HCT116 (cell line): Measurements from ENCODE around the gene RGPD3.

Source experiments
- CTCF ChIP-seq, 3 experiments: fragments of 200-600 bp in 1 of 3; sonication (generic) in 1 of 3; IDR thresholded peaks in 2 of 3; conservative IDR thresholded peaks in 1 of 3; 2 replicates each; pipeline ENCODE4 v1.5.1; 2012 to 2017; ENCODE audit warnings: low read depth in 2 of 3, low read length in 2 of 3, antibody characterized with exemption in 1 of 3, borderline replicate concordance in 1 of 3, control low read depth in 1 of 3, mild to moderate bottlenecking in 1 of 3, mixed read lengths in 1 of 3, mixed run types in 1 of 3, moderate library complexity in 1 of 3; ENCODE audit not compliant: insufficient read depth in 1 of 3
- EZH2 ChIP-seq: fragments of 200-600 bp; sonication (generic); IDR thresholded peaks from 2 replicates; pipeline ENCODE4 v1.6.1; 2017; ENCODE audit warnings: antibody characterized with exemption, mixed run types
- EZH2phosphoT487 ChIP-seq: fragments of 200-600 bp; IDR thresholded peaks from 2 replicates; pipeline ENCODE4 v1.6.1; 2018; ENCODE audit warnings: antibody characterized with exemption, borderline replicate concordance
- FOSL1 ChIP-seq: IDR thresholded peaks from 2 replicates; pipeline ENCODE4 v1.6.1; 2012; ENCODE audit warnings: low read depth
- POLR2A ChIP-seq: IDR thresholded peaks from 2 replicates; pipeline ENCODE4 v1.7.0; 2011; ENCODE audit warnings: borderline replicate concordance; ENCODE audit not compliant: insufficient read depth, insufficient read length; ENCODE audit errors: extremely low read depth
- POLR2AphosphoS5 ChIP-seq: IDR thresholded peaks from 2 replicates; pipeline ENCODE4 v1.6.1; 2011; ENCODE audit warnings: mild to moderate bottlenecking, low read depth, low read length, moderate library complexity
- RAD21 ChIP-seq: IDR thresholded peaks from 2 replicates; pipeline ENCODE4 v1.6.1; 2012; ENCODE audit warnings: low read depth, mild to moderate bottlenecking
- REST ChIP-seq: IDR thresholded peaks from 2 replicates; pipeline ENCODE4 v1.6.1; 2012; ENCODE audit warnings: low read depth
- YY1 ChIP-seq: IDR thresholded peaks from 2 replicates; pipeline ENCODE4 v1.6.1; 2011; ENCODE audit warnings: low read length, low read depth, moderate library complexity, mild to moderate bottlenecking; ENCODE audit not compliant: insufficient replicate concordance; ENCODE audit errors: extremely low read depth
- ZBTB33 ChIP-seq: IDR thresholded peaks from 2 replicates; pipeline ENCODE4 v1.6.1; 2011; ENCODE audit warnings: mild to moderate bottlenecking, low read length, moderate library complexity; ENCODE audit not compliant: insufficient replicate concordance; ENCODE audit errors: extremely low read depth
- ZFX ChIP-seq: fragments of 450-650 bp; IDR thresholded peaks from 2 replicates; pipeline ENCODE4 v1.6.1; 2017
- ZNF274 ChIP-seq: fragments of 200-500 bp; sonication (Bioruptor generic); IDR thresholded peaks from 2 replicates; pipeline ENCODE4 v1.6.1; 2014; ENCODE audit warnings: mild to moderate bottlenecking, low read depth, low read length, inconsistent platforms

GRCh38 chr2:106344302-106344701 lies 123.9 kb downstream of the RGPD3 start:
- TF ChIP-seq RAD21 = no peak
- TF ChIP-seq EZH2phosphoT487 = no peak
- TF ChIP-seq CTCF (IDR thresholded peaks at IDR 0.05 in 2 of 3, conservative IDR thresholded peaks at IDR 0.05 in 1 of 3; ENCODE audit: borderline replicate concordance in 1 of 3, insufficient read depth in 1 of 3, low read depth in 2 of 3, low read length in 2 of 3) = no peak
- no peak for TF ChIP-seq POLR2A
- TF ChIP-seq EZH2 = no peak
- no peak for TF ChIP-seq POLR2AphosphoS5
- TF ChIP-seq ZBTB33 = no peak
- TF ChIP-seq YY1 = no peak
- no peak for TF ChIP-seq FOSL1
- no peak for TF ChIP-seq ZFX
- TF ChIP-seq ZNF274 = no peak
- no peak for TF ChIP-seq REST
